Right atrium auricular region (tissue), 2 donors: Measurements from ENCODE around the gene KCNH2. TPM values are rescaled to one million over a fixed set of nuclear protein-coding genes. Genes with fewer than 3 reads are reported as not detected.

Experiments used
- DNase-seq: peaks from one replicate; pipeline ENCODE4 v3.0.0-alpha.2; 2019; ENCODE audit warnings: low spot score
- H3K27ac ChIP-seq, 2 donors: fragments of 200-600 bp; sonication (generic); 1 replicate in 1 of 2; 2 replicates in 1 of 2; pipeline ENCODE4 v1.5.1; 2016 to 2019
- H3K27me3 ChIP-seq, 2 donors: fragments of 200-600 bp; sonication (generic); one replicate each; pipeline versions ENCODE4 v1.5.1 to v1.6.0; 2017 to 2019
- H3K36me3 ChIP-seq: fragments of 200-600 bp; sonication (generic); one replicate; pipeline ENCODE4 v1.5.1; 2016
- H3K4me1 ChIP-seq, 2 donors: fragments of 200-600 bp; sonication (generic); one replicate each; pipeline versions ENCODE4 v1.5.1 to v1.6.0; 2017 to 2019
- H3K4me3 ChIP-seq, 2 donors: fragments of 200-600 bp; sonication (generic); 1 replicate in 1 of 2; 2 replicates in 1 of 2; pipeline ENCODE4 v1.5.1; 2017 to 2019; ENCODE audit warnings: mild to moderate bottlenecking in 1 of 2, moderate library complexity in 1 of 2
- H3K9me3 ChIP-seq, 2 donors: fragments of 200-600 bp; sonication (generic); one replicate each; pipeline ENCODE4 v1.5.1; 2019
- total RNA-seq, 2 donors: library from RNA; depleted of rRNA; stranded (reverse); fragments of >200 nt; gene quantifications; one replicate each; pipeline ENCODE4 v1.1.0, GENCODE V29; 2016
- TF ChIP-seq, protein P1 (sequence below), 2 donors: fragments of 200-600 bp; sonication (generic); IDR thresholded peaks; one replicate each; pipeline ENCODE4 v1.5.1; 2019; ENCODE audit warnings: antibody characterized with exemption in 2 of 2

Gene KCNH2
- total RNA-seq, 2 donors from 2014 or later, result 119 to 128 TPM

DNA sequence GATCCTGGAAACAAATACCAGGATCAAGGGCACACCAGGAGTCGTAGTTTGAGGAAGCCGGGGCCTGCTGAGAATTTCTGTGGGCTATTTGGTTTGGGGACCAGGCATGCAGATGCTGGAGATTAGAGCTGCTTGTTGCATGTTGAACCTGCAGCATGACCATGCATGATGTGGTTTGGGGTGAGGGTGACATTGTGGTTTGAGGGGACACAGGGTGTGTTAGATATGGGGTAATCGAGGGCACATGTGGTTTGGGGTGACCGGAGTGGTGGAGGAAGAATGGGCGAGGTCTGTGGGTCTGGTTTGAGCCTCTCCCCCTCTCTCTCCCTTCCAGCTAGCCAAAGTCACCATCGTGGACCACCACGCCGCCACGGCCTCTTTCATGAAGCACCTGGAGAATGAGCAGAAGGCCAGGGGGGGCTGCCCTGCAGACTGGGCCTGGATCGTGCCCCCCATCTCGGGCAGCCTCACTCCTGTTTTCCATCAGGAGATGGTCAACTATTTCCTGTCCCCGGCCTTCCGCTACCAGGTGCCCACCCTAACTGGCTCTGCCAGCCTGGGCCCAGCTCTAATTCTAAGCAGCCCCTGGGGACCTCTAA lies 22.9 kb upstream of the KCNH2 start:
- no peaks in the 10 kb centered on the region for H3K36me3 ChIP-seq
- TF ChIP-seq, protein P1, sequence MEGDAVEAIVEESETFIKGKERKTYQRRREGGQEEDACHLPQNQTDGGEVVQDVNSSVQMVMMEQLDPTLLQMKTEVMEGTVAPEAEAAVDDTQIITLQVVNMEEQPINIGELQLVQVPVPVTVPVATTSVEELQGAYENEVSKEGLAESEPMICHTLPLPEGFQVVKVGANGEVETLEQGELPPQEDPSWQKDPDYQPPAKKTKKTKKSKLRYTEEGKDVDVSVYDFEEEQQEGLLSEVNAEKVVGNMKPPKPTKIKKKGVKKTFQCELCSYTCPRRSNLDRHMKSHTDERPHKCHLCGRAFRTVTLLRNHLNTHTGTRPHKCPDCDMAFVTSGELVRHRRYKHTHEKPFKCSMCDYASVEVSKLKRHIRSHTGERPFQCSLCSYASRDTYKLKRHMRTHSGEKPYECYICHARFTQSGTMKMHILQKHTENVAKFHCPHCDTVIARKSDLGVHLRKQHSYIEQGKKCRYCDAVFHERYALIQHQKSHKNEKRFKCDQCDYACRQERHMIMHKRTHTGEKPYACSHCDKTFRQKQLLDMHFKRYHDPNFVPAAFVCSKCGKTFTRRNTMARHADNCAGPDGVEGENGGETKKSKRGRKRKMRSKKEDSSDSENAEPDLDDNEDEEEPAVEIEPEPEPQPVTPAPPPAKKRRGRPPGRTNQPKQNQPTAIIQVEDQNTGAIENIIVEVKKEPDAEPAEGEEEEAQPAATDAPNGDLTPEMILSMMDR (IDR thresholded peaks at IDR 0.05), result no peak
- no peak for DNase-seq
- peaks cover 0 to 10% of the 10 kb centered on the region in 2 donors for H3K4me1 ChIP-seq
- H3K4me3 ChIP-seq, result no peak overlapping the region
- H3K9me3 ChIP-seq, result no peaks in the 10 kb centered on the region
- no peak overlapping the region for H3K27ac ChIP-seq
- no peaks in the 10 kb centered on the region for H3K27me3 ChIP-seq

DNA sequence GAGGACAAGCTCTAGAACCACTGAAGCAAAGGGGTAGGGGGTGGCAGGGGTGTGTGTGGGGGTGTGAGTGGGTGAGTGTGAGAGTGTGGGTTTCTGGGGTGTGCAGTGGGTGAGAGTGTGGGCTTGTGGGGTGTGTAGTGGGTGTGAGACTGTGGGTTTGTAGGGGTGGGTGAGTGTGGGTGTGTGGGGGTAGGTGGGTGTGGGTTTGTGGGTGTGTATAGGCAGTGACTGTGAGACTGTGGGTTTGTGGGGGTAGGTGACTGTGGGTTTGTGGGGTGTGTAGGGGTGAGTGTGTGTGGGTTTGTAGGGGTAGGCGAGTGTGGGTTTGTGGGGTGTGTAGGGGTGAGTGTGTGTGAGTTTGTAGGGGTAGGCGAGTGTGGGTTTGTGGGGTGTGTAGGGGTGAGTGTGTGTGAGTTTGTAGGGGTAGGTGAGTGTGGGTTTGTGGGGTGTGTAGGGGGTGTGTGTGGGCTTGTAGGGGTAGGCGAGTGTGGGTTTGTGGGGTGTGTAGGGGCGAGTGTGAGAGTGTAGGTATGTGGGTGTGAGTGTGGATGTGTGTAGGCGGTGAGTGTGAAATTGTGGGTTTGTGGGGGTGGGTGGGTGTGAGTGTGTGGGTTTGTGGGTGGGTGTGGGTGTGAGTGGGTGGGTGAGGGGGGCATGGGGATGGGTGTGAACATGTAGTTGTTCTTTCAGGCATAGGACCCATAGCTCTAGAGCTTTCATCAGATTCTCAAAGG lies 21.5 kb upstream of the KCNH2 start:
- no peaks in the 10 kb centered on the region for H3K36me3 ChIP-seq
- H3K27me3 ChIP-seq, result no peaks in the 10 kb centered on the region
- H3K4me1 ChIP-seq, result peaks cover 0 to 20% of the 10 kb centered on the region in 2 donors
- H3K27ac ChIP-seq, result no peak overlapping the region
- no peaks in the 10 kb centered on the region for H3K9me3 ChIP-seq
- TF ChIP-seq, protein P1 (IDR thresholded peaks at IDR 0.05), result no peak
- DNase-seq, result no peak
- H3K4me3 ChIP-seq, result no peak overlapping the region

DNA sequence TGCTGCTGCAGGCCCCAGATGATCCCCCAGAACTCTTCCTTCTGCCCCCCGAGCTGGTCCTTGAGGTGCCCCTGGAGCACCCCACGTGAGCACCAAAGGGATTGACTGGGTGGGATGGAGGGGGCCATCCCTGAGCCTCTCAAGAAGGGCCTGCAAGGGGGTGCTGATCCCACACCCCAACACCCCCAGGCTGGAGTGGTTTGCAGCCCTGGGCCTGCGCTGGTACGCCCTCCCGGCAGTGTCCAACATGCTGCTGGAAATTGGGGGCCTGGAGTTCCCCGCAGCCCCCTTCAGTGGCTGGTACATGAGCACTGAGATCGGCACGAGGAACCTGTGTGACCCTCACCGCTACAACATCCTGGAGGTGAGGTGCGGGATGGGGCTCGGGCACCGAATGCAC lies 20.9 kb upstream of the KCNH2 start:
- H3K4me1 ChIP-seq, result peaks cover 0 to 25% of the 10 kb centered on the region in 2 donors
- no peaks in the 10 kb centered on the region for H3K36me3 ChIP-seq
- no peak overlapping the region for H3K27ac ChIP-seq
- no peak overlapping the region for H3K4me3 ChIP-seq
- H3K27me3 ChIP-seq, result no peaks in the 10 kb centered on the region
- TF ChIP-seq, protein P1 (IDR thresholded peaks at IDR 0.05), result no peak
- H3K9me3 ChIP-seq, result no peaks in the 10 kb centered on the region
- DNase-seq, result no peak

DNA sequence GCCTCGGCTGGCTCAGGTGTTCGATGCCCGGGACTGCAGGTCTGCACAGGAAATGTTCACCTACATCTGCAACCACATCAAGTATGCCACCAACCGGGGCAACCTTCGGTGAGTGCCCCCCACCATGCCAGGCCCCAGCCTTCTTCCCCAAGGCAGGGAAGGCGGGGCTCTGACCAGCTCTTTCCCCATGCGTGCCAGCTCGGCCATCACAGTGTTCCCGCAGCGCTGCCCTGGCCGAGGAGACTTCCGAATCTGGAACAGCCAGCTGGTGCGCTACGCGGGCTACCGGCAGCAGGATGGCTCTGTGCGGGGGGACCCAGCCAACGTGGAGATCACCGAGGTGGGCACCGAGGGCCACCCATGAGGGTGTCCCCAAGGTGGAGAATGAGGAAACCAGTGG lies 20.2 kb upstream of the KCNH2 start:
- DNase-seq, result no peak
- TF ChIP-seq, protein P1 (IDR thresholded peaks at IDR 0.05), result no peak
- no peaks in the 10 kb centered on the region for H3K27me3 ChIP-seq

DNA sequence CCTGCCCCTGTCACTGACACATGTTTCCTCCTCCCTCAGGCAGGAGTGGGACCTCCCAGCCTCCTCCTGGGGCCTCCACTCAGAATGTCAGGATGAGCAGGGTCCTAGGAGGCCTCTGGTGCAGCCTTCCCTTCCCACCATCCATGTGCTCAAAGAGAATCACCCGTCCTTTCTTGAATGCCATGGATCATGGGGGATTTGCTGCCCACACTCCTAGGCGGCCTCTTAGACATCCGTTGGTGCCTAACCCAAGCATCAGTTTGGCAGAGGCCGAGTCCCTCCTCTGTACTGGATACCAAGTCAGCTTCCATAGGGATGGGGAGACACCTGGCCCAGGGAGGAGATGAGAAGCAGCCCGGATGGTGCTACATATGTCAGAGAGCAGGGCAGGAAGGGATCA lies 19.7 kb upstream of the KCNH2 start:
- peaks cover 0 to 26% of the 10 kb centered on the region in 2 donors for H3K4me1 ChIP-seq
- no peaks in the 10 kb centered on the region for H3K27me3 ChIP-seq
- no peak overlapping the region for H3K4me3 ChIP-seq
- no peaks in the 10 kb centered on the region for H3K36me3 ChIP-seq
- TF ChIP-seq, protein P1 (IDR thresholded peaks at IDR 0.05), result no peak
- DNase-seq, result no peak
- H3K27ac ChIP-seq, result no peak overlapping the region
- no peaks in the 10 kb centered on the region for H3K9me3 ChIP-seq

More for the DNA sequence above, 20.2 kb upstream of the KCNH2 start:
- Histone ChIP-seq H3K4me3 (no peak overlapping the region), H3K9me3 (no peaks in the 10 kb centered on the region), H3K4me1 (peaks cover 0 to 26% of the 10 kb centered on the region in 2 donors), H3K27ac (no peak overlapping the region), H3K36me3 (no peaks in the 10 kb centered on the region)
